ENCODE results near the gene EYS. TPM values are rescaled to one million over a fixed set of nuclear protein-coding genes. Genes with fewer than 3 reads are reported as not detected.

EYS gene
- total and polyA plus RNA-seq, 2 of the 13 experiments (the other 11 are each of a cell fraction or from before 2014, with no cell fraction given): 0.04 to 0.07 TPM

DNA sequence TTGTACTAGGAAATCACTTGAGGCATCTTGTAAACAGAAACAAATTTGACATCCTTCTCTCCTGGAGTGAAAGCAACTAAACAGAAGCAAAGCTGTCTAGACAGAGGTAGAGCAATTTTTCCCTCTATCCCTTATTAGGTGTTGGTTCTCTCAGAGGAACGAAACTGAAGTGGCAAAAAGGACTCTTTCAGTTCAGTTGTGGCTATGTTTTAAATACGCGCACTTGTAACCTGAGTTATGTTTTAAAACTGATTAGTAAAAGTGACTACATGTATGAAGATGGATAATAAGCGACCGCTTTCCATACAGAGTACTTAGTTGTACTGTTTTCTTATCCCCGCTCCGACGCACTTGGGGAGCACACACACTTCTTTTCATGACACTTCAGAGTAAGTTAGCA is 1520.4 kb downstream of the EYS start (continued):
- no peak for TF ChIP-seq HMGXB3 (CRISPR knock-in tag; IDR thresholded peaks at IDR 0.05; ENCODE audit: borderline replicate concordance)
- no peak for TF ChIP-seq ATF7-NPFF (CRISPR knock-in tag; IDR thresholded peaks at IDR 0.05; ENCODE audit: low read depth)
- TF ChIP-seq KMT2B (CRISPR knock-in tag; IDR thresholded peaks at IDR 0.05): no peak
- TF ChIP-seq, protein P1, sequence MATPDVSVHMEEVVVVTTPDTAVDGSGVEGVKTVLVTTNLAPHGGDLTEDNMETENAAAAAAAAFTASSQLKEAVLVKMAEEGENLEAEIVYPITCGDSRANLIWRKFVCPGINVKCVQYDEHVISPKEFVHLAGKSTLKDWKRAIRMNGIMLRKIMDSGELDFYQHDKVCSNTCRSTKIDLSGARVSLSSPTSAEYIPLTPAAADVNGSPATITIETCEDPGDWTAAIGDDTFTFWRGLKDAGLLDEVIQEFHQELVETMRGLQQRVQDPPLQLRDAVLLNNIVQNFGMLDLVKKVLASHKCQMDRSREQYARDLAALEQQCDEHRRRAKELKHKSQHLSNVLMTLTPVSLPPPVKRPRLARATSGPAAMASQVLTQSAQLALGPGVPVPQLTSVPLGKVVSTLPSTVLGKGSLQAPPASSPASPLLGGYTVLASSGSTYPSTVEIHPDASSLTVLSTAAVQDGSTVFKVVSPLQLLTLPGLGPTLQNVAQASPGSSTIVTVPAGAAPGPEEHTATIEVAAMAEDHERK (CRISPR knock-in tag; IDR thresholded peaks at IDR 0.05; ENCODE audit: low read depth): no peak
- TF ChIP-seq MAZ (IDR thresholded peaks at IDR 0.05; ENCODE audit: borderline replicate concordance, low read depth, low read length): no peak
- no peak for TF ChIP-seq MAZ (CRISPR knock-in tag; IDR thresholded peaks at IDR 0.05; ENCODE audit: low read depth)
- TF ChIP-seq ZNF383 (CRISPR knock-in tag; IDR thresholded peaks at IDR 0.05; ENCODE audit: borderline replicate concordance): no peak
- no peak for TF ChIP-seq ZFP36L1 (CRISPR knock-in tag; IDR thresholded peaks at IDR 0.05)
- no peak for TF ChIP-seq ELK4 (CRISPR knock-in tag; IDR thresholded peaks at IDR 0.05; ENCODE audit: borderline replicate concordance)

Data from HepG2 (cell line).